Measurements from ENCODE around the gene OSBPL7. TPM values are rescaled to one million over a fixed set of nuclear protein-coding genes. Genes with fewer than 3 reads are reported as not detected.

OSBPL7 gene
- total and polyA plus RNA-seq, 2 of the 8 experiments (the other 6 are each of a cell fraction or from before 2014, with no cell fraction given): 7.2 to 8.9 TPM

DNA sequence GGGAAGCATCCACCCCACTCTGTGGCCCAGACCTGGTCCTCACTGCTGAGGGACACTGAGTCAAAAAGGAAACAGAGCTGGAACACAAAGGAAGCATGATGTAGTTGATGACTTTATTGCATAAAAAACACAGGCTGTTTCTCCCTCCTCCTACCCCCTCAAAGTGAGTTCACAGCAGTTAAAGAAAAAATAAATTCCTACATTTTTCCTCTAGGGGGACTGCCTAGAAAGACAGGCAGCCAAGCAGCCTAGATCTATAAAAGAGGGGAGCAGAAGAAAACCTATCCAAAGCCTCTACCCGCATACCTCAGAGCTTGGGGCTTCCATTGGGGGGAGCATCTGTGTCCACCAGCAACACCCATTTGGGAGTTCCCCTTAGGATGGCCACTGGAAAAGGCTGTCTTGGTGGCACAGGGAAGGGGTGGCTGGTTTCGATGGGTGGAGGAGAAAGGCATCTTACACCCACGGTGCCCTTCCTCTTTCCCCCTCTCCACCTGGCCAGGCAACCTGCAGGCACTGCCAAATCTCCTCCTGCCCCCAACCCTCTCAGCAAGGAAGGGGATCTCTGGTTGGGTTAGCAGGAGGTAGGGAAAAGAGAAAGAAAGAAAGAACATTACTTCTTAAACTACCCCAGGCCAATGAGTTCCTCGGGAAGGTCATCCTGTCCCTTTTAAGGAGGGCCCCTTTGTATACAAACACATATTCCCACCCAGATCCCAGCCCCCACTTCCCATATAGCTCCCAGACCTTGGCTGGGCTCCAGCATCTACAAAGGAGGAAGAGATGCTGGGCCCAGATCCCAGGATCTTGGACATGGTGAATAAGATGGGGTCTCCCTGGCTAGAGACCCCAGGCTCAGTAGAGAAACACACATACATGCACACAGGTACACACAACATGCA lies 23.5 kb upstream of the OSBPL7 start (continued):
- TF ChIP-seq EZH2 (IDR thresholded peaks at IDR 0.05; ENCODE audit: low read depth, low read length, severe bottlenecking) (no peak), NANOG (IDR thresholded peaks at IDR 0.05; ENCODE audit: insufficient read depth, low read depth, low read length, poor library complexity, severe bottlenecking) (no peak), CBX8 (IDR thresholded peaks at IDR 0.05; ENCODE audit: borderline replicate concordance, low read depth, low read length) (no peak), CREB1 (IDR thresholded peaks at IDR 0.05) (no peak)
